ENCODE data around the gene RPL39. TPM values are rescaled to one million over a fixed set of nuclear protein-coding genes. Genes with fewer than 3 reads are reported as not detected.
"Not testable (repeated sequence)": the region's sequence is repeated elsewhere in the genome, so short reads cannot be mapped to it uniquely, and the experiment has no call there.

The RPL39 gene
- total RNA-seq, 2 experiments from 2014 or later, result 3,712 to 3,978 TPM

DNA sequence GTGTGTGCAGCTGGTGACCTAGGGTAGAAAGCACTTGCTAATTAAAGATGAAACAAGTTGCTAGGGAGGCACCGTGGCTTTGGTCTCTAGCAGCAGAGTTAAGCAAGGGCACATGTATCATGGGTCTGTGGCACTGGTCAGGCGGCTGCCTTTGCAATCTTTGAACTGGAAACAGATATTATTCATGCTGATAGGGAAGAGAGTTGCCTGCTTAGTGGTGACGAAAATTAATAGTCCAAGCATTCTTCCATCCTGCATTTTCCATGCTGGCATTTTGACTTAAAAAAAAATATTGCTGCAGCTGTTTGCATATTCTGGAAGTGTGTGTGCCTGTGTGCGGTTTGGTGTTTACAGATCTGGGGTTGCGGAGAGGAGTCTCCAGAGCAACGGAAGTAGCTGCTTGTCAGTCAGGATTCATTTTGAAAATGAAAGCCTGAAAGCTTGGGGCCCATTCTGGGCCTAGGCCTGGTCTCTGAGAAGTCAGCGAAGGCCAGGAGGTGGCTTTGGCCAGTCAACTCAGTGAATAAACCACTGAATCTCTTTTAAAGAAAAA lies 35.4 kb downstream of the RPL39 start:
- Mint-ChIP-seq H3K27me3 (no peaks in the 10 kb centered on the region), H3K4me3 (peak overlapping the region; percentile 92), H3K9me3 (no peaks in the 10 kb centered on the region), H3K36me3 (ENCODE audit: low read depth) (no peaks in the 10 kb centered on the region), H3K4me1 (ENCODE audit: low read depth) (peaks cover 50% of the 10 kb centered on the region), H3K27ac (peak overlapping the region; percentile 97)
- Histone ChIP-seq H3K36me3 (ENCODE audit: insufficient read depth, low read length) (no peaks in the 10 kb centered on the region), H3K4me3 (ENCODE audit: low read length) (peak overlapping the region; percentile 7), H3K9me3 (ENCODE audit: control insufficient read depth in 1 of 2, insufficient read depth in 1 of 2, low read length in 2 of 2) (no peaks in the 10 kb centered on the region), H3K27ac (ENCODE audit: low read depth in 1 of 2, low read length in 2 of 2) (peak overlapping the region; percentile 76 to 78), H3K4me1 (ENCODE audit: insufficient read depth, low read length) (peaks cover 66% of the 10 kb centered on the region), H3K27me3 (ENCODE audit: control insufficient read depth in 1 of 2, insufficient read depth in 2 of 2, low read length in 2 of 2) (no peaks in the 10 kb centered on the region)
- TF ChIP-seq, protein P1, sequence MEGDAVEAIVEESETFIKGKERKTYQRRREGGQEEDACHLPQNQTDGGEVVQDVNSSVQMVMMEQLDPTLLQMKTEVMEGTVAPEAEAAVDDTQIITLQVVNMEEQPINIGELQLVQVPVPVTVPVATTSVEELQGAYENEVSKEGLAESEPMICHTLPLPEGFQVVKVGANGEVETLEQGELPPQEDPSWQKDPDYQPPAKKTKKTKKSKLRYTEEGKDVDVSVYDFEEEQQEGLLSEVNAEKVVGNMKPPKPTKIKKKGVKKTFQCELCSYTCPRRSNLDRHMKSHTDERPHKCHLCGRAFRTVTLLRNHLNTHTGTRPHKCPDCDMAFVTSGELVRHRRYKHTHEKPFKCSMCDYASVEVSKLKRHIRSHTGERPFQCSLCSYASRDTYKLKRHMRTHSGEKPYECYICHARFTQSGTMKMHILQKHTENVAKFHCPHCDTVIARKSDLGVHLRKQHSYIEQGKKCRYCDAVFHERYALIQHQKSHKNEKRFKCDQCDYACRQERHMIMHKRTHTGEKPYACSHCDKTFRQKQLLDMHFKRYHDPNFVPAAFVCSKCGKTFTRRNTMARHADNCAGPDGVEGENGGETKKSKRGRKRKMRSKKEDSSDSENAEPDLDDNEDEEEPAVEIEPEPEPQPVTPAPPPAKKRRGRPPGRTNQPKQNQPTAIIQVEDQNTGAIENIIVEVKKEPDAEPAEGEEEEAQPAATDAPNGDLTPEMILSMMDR (IDR thresholded peaks at IDR 0.05), result no peak
- CTCF ChIA-PET, result interaction anchor here (0.9 to 1.3 kb wide), 2 partner anchors 57 to 146 kb away, joined by 3 read pairs; no protein-coding TSS in a partner anchor
- POLR2A ChIA-PET, result interaction anchor here (0.5 to 7.9 kb wide), 12 partner anchors 27 to 287 kb away, joined by 3 to 90 read pairs (median 5); partner anchors contain the start of genes NDUFA1, NKRF, RNF113A and RPL39
- ATAC-seq (ENCODE audit: poor library complexity), result peak; percentile 64
- DNase-seq, result peak in 11 of 14 experiments; percentile 6 to 86 (median 35)
- intact Hi-C loops (cut with DNase I, micrococcal nuclease), result loop anchor here in 1 of 2 experiments (2.0 to 10.0 kb wide), 2 partner anchors 63 to 151 kb away; partner anchors contain the start of genes NKRF and SEPTIN6

DNA sequence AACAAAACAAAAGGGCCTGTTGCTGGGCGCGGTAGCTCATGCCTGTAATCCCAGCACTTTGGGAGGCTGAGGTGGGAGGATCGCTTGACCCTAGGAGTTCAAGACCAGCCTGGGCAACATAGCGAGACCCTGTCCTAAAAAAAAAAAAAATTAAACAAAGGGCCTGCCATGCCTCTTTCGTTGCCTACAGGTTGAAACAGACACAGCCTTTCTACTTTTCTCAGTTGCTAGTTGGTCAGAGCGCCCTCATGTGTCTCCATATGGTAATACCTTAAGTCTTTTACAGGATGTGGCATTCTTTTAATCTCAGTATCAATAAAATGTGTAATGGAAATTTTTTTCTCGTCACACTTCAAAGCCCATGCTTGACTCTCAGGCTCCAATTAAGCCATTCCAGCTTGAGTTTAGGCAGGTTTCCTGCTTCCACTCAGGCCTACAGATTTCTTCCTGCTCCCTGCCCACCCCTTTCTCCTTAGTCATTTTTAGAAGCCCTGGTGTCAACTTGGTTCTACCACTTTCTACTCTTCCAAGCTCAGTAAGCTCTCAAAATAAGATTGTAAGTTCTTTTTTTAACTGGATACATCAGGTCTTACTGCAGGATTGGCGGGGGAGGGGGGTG lies 37.7 kb downstream of the RPL39 start:
- Mint-ChIP-seq H3K4me1 (ENCODE audit: low read depth) (peaks cover 44% of the 10 kb centered on the region), H3K36me3 (ENCODE audit: low read depth) (no peaks in the 10 kb centered on the region), H3K27ac (peak overlapping the region; percentile 97), H3K9me3 (no peaks in the 10 kb centered on the region), H3K4me3 (peak overlapping the region; percentile 91), H3K27me3 (no peaks in the 10 kb centered on the region)
- no peaks in the 10 kb centered on the region for H3K36me3 ChIP-seq (ENCODE audit: insufficient read depth, low read length)
- H3K27me3 ChIP-seq (ENCODE audit: control insufficient read depth in 1 of 2, insufficient read depth in 2 of 2, low read length in 2 of 2), result no peaks in the 10 kb centered on the region
- ATAC-seq (ENCODE audit: poor library complexity) (peak; percentile 65), DNase-seq (peak in 11 of 14 experiments; percentile 14 to 89 (median 48))
- ChIA-PET POLR2A (interaction anchor here (0.8 to 7.9 kb wide), 7 partner anchors 12 to 180 kb away, joined by 3 to 90 read pairs (median 5); partner anchors contain the start of genes RPL39, SEPTIN6 and UBE2A), CTCF (interaction anchor here (0.7 to 1.6 kb wide), 11 partner anchors 9 to 191 kb away, joined by 3 to 5 read pairs (median 4); partner anchors contain the start of gene NKRF)
- intact Hi-C loops (cut with DNase I, micrococcal nuclease), result loop anchor here in 1 of 2 experiments (10.0 kb wide), 1 partner anchor 149 kb away; the partner anchor contains the start of gene NKRF
- H3K9me3 ChIP-seq (ENCODE audit: control insufficient read depth in 1 of 2, insufficient read depth in 1 of 2, low read length in 2 of 2), result no peaks in the 10 kb centered on the region
- TF ChIP-seq, protein P1 (IDR thresholded peaks at IDR 0.05), result peak; percentile 40
- no peak overlapping the region for H3K4me3 ChIP-seq (ENCODE audit: low read length)
- peak overlapping the region in 1 of 2 donors; percentile 48 for H3K27ac ChIP-seq (ENCODE audit: low read depth in 1 of 2, low read length in 2 of 2)
- H3K4me1 ChIP-seq (ENCODE audit: insufficient read depth, low read length), result peaks cover 52% of the 10 kb centered on the region

DNA sequence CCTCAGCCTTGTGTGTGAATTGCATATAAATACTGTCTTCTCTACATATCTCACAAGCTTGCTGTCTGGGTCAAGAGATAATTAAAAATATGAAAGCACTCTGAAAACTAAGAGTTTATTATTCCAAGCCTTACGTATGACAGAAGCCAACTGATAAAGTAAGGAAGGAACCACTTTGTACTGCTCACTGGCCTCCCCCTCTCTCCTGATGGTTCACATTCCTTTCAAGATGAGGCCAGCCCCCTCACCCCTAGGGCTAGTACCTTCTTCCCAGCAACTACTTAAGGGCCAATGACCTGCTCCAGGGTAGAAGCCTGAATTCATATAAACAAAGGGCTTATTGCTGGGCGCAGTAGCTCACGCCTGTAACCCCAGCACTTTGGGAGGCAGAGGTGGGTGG lies 38.4 kb downstream of the RPL39 start:
- H3K36me3 Mint-ChIP-seq (ENCODE audit: low read depth), result no peaks in the 10 kb centered on the region
- Histone ChIP-seq H3K4me3 (ENCODE audit: low read length) (no peak overlapping the region), H3K4me1 (ENCODE audit: insufficient read depth, low read length) (peaks cover 50% of the 10 kb centered on the region), H3K27me3 (ENCODE audit: control insufficient read depth in 1 of 2, insufficient read depth in 2 of 2, low read length in 2 of 2) (no peaks in the 10 kb centered on the region), H3K9me3 (ENCODE audit: control insufficient read depth in 1 of 2, insufficient read depth in 1 of 2, low read length in 2 of 2) (no peaks in the 10 kb centered on the region), H3K27ac (ENCODE audit: low read depth in 1 of 2, low read length in 2 of 2) (no peak overlapping the region), H3K36me3 (ENCODE audit: insufficient read depth, low read length) (no peaks in the 10 kb centered on the region)
- POLR2A ChIA-PET, result interaction anchor here (1.3 to 7.9 kb wide), 4 partner anchors 26 to 179 kb away, joined by 5 to 90 read pairs (median 42); partner anchors contain the start of genes RPL39, SEPTIN6 and UBE2A
- peak overlapping the region; percentile 97 for H3K27ac Mint-ChIP-seq
- ATAC-seq (ENCODE audit: poor library complexity) (no peak), DNase-seq (no peak)
- no peaks in the 10 kb centered on the region for H3K9me3 Mint-ChIP-seq
- H3K4me3 Mint-ChIP-seq, result no peak overlapping the region
- peaks cover 44% of the 10 kb centered on the region for H3K4me1 Mint-ChIP-seq (ENCODE audit: low read depth)
- H3K27me3 Mint-ChIP-seq, result no peaks in the 10 kb centered on the region
- intact Hi-C loops (cut with DNase I, micrococcal nuclease), result loop anchor here in 1 of 2 experiments (10.0 kb wide), 1 partner anchor 148 kb away; the partner anchor contains the start of gene NKRF
- TF ChIP-seq, protein P1 (IDR thresholded peaks at IDR 0.05), result no peak
- CTCF ChIA-PET, result interaction anchor here (1.1 to 1.6 kb wide), 3 partner anchors 8 to 191 kb away, joined by 4 read pairs; no protein-coding TSS in a partner anchor

DNA sequence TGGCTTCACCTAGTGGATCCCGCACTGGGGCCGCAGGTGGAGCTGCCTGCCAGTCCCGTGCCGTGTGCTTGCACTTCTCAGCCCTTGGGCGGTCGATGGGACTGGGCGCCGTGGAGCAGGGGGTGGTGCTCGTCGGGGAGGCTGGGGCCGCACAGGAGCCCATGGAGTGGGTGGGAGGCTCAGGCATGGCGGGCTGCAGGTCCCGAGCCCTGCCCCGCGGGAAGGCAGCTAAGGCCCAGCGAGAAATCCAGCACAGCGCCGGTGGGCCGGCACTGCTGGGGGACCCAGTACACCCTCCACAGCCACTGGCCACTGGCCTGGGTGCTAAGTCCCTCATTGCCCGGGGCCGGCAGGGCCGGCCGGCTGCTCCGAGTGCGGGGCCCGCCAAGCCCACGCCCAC lies 40.7 kb downstream of the RPL39 start:
- H3K27me3 Mint-ChIP-seq; CTCF ChIA-PET; H3K36me3 ChIP-seq (ENCODE audit: insufficient read depth, low read length); H3K27me3 ChIP-seq (ENCODE audit: control insufficient read depth in 1 of 2, insufficient read depth in 2 of 2, low read length in 2 of 2); H3K36me3 Mint-ChIP-seq (ENCODE audit: low read depth); H3K4me3 Mint-ChIP-seq; H3K27ac Mint-ChIP-seq; H3K27ac ChIP-seq (ENCODE audit: low read depth in 1 of 2, low read length in 2 of 2); H3K4me3 ChIP-seq (ENCODE audit: low read length); H3K9me3 Mint-ChIP-seq; POLR2A ChIA-PET; H3K9me3 ChIP-seq (ENCODE audit: control insufficient read depth in 1 of 2, insufficient read depth in 1 of 2, low read length in 2 of 2); DNase-seq; ATAC-seq (ENCODE audit: poor library complexity): not testable (repeated sequence)
- H3K4me1 ChIP-seq (ENCODE audit: insufficient read depth, low read length), result peaks cover 28% of the 10 kb centered on the region
- intact Hi-C loops (cut with DNase I, micrococcal nuclease), result loop anchor here in 1 of 2 experiments (10.0 kb wide), 1 partner anchor 146 kb away; the partner anchor contains the start of gene NKRF
- peaks cover 22% of the 10 kb centered on the region for H3K4me1 Mint-ChIP-seq (ENCODE audit: low read depth)

Measured in CD4-positive, alpha-beta T cell (primary cell).